ENCODE measurements around the gene IGFBP1. TPM values are rescaled to one million over a fixed set of nuclear protein-coding genes. Genes with fewer than 3 reads are reported as not detected.

Gene IGFBP1
- total and polyA plus RNA-seq, 2 of the 13 experiments (the other 11 are each of a cell fraction or from before 2014, with no cell fraction given), result 5.4 to 885 TPM

DNA sequence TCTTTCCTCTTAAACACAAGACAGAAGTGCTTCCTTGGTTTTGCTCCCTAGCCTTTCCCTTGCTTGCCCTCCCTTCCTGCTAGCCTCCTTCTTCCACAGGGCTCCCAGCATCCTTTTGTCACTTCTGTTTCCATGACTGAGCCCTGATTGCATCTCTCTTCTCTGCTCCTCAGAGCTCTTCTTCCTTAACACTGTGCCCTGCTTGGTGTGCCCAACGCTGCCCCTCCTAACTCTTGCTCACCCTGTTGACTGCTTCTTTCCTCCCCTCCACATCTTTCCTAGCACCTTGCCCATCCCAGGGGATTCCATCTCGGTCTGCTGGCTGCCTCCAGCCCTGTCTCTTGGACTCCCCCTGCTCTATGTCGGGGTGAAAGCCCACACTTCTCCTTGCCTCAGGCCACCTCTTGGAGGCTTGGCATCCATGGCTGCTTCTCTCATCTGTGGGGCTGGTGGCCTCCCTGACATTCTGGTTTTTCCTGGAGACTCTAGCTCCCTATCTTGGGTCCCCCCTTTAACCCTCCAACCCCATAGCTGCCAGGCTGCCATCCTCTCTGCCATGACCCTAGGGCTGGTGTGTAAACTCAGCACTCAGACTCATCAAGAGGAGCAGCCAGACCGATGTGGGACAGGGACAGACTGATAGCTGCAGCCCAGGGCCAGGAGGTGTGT lies 5.8 kb downstream of the IGFBP1 start (continued):
- 0 out of 2 replicates have a peak, but pooled peaks have one; percentile 14 for TF ChIP-seq NRL (CRISPR knock-in tag; IDR thresholded peaks at IDR 0.05; ENCODE audit: borderline replicate concordance)
- TF ChIP-seq HMGA1 (CRISPR knock-in tag; conservative IDR thresholded peaks at IDR 0.05), result no peak
- TF ChIP-seq GFI1 (CRISPR knock-in tag; IDR thresholded peaks at IDR 0.05; ENCODE audit: borderline replicate concordance), result no peak
- TF ChIP-seq, protein P1, sequence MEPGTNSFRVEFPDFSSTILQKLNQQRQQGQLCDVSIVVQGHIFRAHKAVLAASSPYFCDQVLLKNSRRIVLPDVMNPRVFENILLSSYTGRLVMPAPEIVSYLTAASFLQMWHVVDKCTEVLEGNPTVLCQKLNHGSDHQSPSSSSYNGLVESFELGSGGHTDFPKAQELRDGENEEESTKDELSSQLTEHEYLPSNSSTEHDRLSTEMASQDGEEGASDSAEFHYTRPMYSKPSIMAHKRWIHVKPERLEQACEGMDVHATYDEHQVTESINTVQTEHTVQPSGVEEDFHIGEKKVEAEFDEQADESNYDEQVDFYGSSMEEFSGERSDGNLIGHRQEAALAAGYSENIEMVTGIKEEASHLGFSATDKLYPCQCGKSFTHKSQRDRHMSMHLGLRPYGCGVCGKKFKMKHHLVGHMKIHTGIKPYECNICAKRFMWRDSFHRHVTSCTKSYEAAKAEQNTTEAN (CRISPR knock-in tag; conservative IDR thresholded peaks at IDR 0.05), result no peak
- TF ChIP-seq, protein P2, sequence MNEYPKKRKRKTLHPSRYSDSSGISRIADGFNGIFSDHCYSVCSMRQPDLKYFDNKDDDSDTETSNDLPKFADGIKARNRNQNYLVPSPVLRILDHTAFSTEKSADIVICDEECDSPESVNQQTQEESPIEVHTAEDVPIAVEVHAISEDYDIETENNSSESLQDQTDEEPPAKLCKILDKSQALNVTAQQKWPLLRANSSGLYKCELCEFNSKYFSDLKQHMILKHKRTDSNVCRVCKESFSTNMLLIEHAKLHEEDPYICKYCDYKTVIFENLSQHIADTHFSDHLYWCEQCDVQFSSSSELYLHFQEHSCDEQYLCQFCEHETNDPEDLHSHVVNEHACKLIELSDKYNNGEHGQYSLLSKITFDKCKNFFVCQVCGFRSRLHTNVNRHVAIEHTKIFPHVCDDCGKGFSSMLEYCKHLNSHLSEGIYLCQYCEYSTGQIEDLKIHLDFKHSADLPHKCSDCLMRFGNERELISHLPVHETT (CRISPR knock-in tag; conservative IDR thresholded peaks at IDR 0.05), result peak; percentile 30; the same call in 1 of the 2 replicates
- TF ChIP-seq ZNF672 (CRISPR knock-in tag; IDR thresholded peaks at IDR 0.05), result no peak
- TF ChIP-seq ZNF264 (CRISPR knock-in tag; IDR thresholded peaks at IDR 0.05), result 0 out of 2 replicates have a peak, but pooled peaks have one; percentile 8
- TF ChIP-seq BCL6 (CRISPR knock-in tag; IDR thresholded peaks at IDR 0.05), result no peak
- TF ChIP-seq HDAC1 (CRISPR knock-in tag; IDR thresholded peaks at IDR 0.05), result peak; percentile 73; the same call in 1 of the 2 replicates
- no peak; the same call in 1 of the 2 replicates for TF ChIP-seq ZMAT5 (CRISPR knock-in tag; IDR thresholded peaks at IDR 0.05; ENCODE audit: borderline replicate concordance, low read depth)
- TF ChIP-seq ZNF501 (CRISPR knock-in tag; IDR thresholded peaks at IDR 0.05), result peak; percentile 93
- no peak for TF ChIP-seq TCF12 (IDR thresholded peaks at IDR 0.05)
- TF ChIP-seq TCF12 (CRISPR knock-in tag; IDR thresholded peaks at IDR 0.05), result 0 out of 2 replicates have a peak, but pooled peaks have one; percentile 22
- no peak for TF ChIP-seq IRX3 (CRISPR knock-in tag; IDR thresholded peaks at IDR 0.05; ENCODE audit: borderline replicate concordance, low read depth)
- no peak; the same call in 1 of the 2 replicates for TF ChIP-seq SOX13 (IDR thresholded peaks at IDR 0.05)
- no peak for TF ChIP-seq SOX13 (CRISPR knock-in tag; conservative IDR thresholded peaks at IDR 0.05 in 1 of 2, IDR thresholded peaks at IDR 0.05 in 1 of 2)
- TF ChIP-seq DNMT3B (CRISPR knock-in tag; conservative IDR thresholded peaks at IDR 0.05), result no peak
- TF ChIP-seq ZNF30 (CRISPR knock-in tag; IDR thresholded peaks at IDR 0.05), result no peak
- TF ChIP-seq PTBP1 (IDR thresholded peaks at IDR 0.05; ENCODE audit: low read depth, low read length, poor library complexity, severe bottlenecking), result peak; percentile 71
- TF ChIP-seq ZNF275 (CRISPR knock-in tag; IDR thresholded peaks at IDR 0.05; ENCODE audit: borderline replicate concordance), result no peak
- no peak for TF ChIP-seq CENPT (CRISPR knock-in tag; IDR thresholded peaks at IDR 0.05; ENCODE audit: low read depth)
- TF ChIP-seq ZNF7 (CRISPR knock-in tag; IDR thresholded peaks at IDR 0.05), result peak; percentile 8; the same call in 1 of the 2 replicates
- TF ChIP-seq UBTF (CRISPR knock-in tag; IDR thresholded peaks at IDR 0.05), result peak; percentile 79

Data from HepG2 (cell line).